ENCODE data around the gene ZNF628.

- no peak for TF ChIP-seq POLR2A (IDR thresholded peaks at IDR 0.05; ENCODE audit: low read depth, low read length)
- TF ChIP-seq POLR2AphosphoS5 (IDR thresholded peaks at IDR 0.05; ENCODE audit: low read depth, low read length), result no peak
- no peak for TF ChIP-seq TAF1 (IDR thresholded peaks at IDR 0.05; ENCODE audit: low read depth, low read length)
- no peak for TF ChIP-seq POU2F2 (IDR thresholded peaks at IDR 0.05; ENCODE audit: low read depth, low read length)
- no peak for TF ChIP-seq SPI1 (IDR thresholded peaks at IDR 0.05; ENCODE audit: low read depth, low read length)
- no peak for TF ChIP-seq PAX5 (IDR thresholded peaks at IDR 0.05; ENCODE audit: insufficient read depth, low read length, severe bottlenecking)
Measured at GRCh38 chr19:55440411-55441105, 35.9 kb upstream of the ZNF628 start.

All from GM12891 (cell line).